HG03064 (cell line): ENCODE data around the gene COL19A1.
A peak's percentile ranks its signal among the peaks of the same experiment; 100 is the strongest.
"Not testable (repeated sequence)": the region's sequence is repeated elsewhere in the genome, so short reads cannot be mapped to it uniquely, and the experiment has no call there.

Source experiments
- ATAC-seq: cut with Tn5 transposase; IDR thresholded peaks from one replicate; pipeline ENCODE4 v1.9.1; 2021; ENCODE audit warnings: low read depth; ENCODE audit not compliant: unreplicated experiment

COL19A1 gene

GRCh38 chr6:69894578-69895347 lies 28.4 kb downstream of the COL19A1 start:
- no peak for ATAC-seq

GRCh38 chr6:69895396-69895795 lies 29.0 kb downstream of the COL19A1 start:
- no peak for ATAC-seq

- ATAC-seq, result no peak
Observed at GRCh38 chr6:69900869-69901268, 34.5 kb downstream of the COL19A1 start.

- no peak for ATAC-seq
Observed at GRCh38 chr6:69901361-69901760, 35.0 kb downstream of the COL19A1 start.

- no peak for ATAC-seq
Observed at GRCh38 chr6:69907981-69908498, 41.7 kb downstream of the COL19A1 start.

- ATAC-seq, result no peak
Observed at GRCh38 chr6:69913361-69913760, 47.0 kb downstream of the COL19A1 start.

- ATAC-seq, result no peak
Observed at GRCh38 chr6:69914015-69914485, 47.7 kb downstream of the COL19A1 start.

GRCh38 chr6:69915346-69915745 lies 49.0 kb downstream of the COL19A1 start:
- no peak for ATAC-seq

- ATAC-seq, result peak; percentile 57
Observed at GRCh38 chr6:69917834-69918233, 51.5 kb downstream of the COL19A1 start.

- ATAC-seq, result no peak
Observed at GRCh38 chr6:69918813-69919475, 52.6 kb downstream of the COL19A1 start.

- ATAC-seq, result not testable (repeated sequence)
Observed at GRCh38 chr6:69921066-69921465, 54.7 kb downstream of the COL19A1 start.

- ATAC-seq, result not testable (repeated sequence)
Observed at GRCh38 chr6:69921611-69922010, 55.3 kb downstream of the COL19A1 start.

GRCh38 chr6:69926745-69927144 lies 60.4 kb downstream of the COL19A1 start:
- no peak for ATAC-seq

GRCh38 chr6:69933239-69933638 lies 66.9 kb downstream of the COL19A1 start:
- ATAC-seq, result no peak

- no peak for ATAC-seq
Observed at GRCh38 chr6:69935079-69935478, 68.7 kb downstream of the COL19A1 start.

- no peak for ATAC-seq
Observed at GRCh38 chr6:69936674-69937363, 70.5 kb downstream of the COL19A1 start.

- no peak for ATAC-seq
Observed at GRCh38 chr6:69937402-69938136, 71.2 kb downstream of the COL19A1 start.

GRCh38 chr6:69942485-69942884 lies 76.1 kb downstream of the COL19A1 start:
- ATAC-seq, result no peak

GRCh38 chr6:69945192-69945591 lies 78.8 kb downstream of the COL19A1 start:
- no peak for ATAC-seq

- no peak for ATAC-seq
Observed at GRCh38 chr6:69948479-69949114, 82.2 kb downstream of the COL19A1 start.
